ENCODE data around the gene SMARCD1.

SMARCD1 gene

GRCh38 chr12:50050410-50051098 lies 34.6 kb upstream of the SMARCD1 start:
- in situ Hi-C loops (cut with HindIII; ENCODE audit: low pct_unique_long_range_greater_than_20kb, low sequenced_read_pairs): no loop called here
- no peak for DNase-seq (ENCODE audit: low read depth in 1 of 2, low spot score in 1 of 2)
- TF ChIP-seq JUND (IDR thresholded peaks at IDR 0.05; ENCODE audit: low read depth): no peak

- DNase-seq (ENCODE audit: low read depth in 1 of 2, low spot score in 1 of 2): no peak
- in situ Hi-C loops (cut with HindIII; ENCODE audit: low pct_unique_long_range_greater_than_20kb, low sequenced_read_pairs): no loop called here
These were observed 33.9 kb upstream of the SMARCD1 start for GRCh38 chr12:50051101-50051806.

GRCh38 chr12:50052544-50052943 lies 32.6 kb upstream of the SMARCD1 start:
- no peak for TF ChIP-seq JUND (IDR thresholded peaks at IDR 0.05; ENCODE audit: low read depth)
- in situ Hi-C loops (cut with HindIII; ENCODE audit: low pct_unique_long_range_greater_than_20kb, low sequenced_read_pairs): no loop called here
- no peak for DNase-seq (ENCODE audit: low read depth in 1 of 2, low spot score in 1 of 2)

More at GRCh38 chr12:50051101-50051806, 33.9 kb upstream of the SMARCD1 start:
- TF ChIP-seq JUND (IDR thresholded peaks at IDR 0.05; ENCODE audit: low read depth): no peak

- DNase-seq (ENCODE audit: low read depth in 1 of 2, low spot score in 1 of 2): no peak
- TF ChIP-seq JUND (IDR thresholded peaks at IDR 0.05; ENCODE audit: low read depth): no peak
- in situ Hi-C loops (cut with HindIII; ENCODE audit: low pct_unique_long_range_greater_than_20kb, low sequenced_read_pairs): no loop called here
These were observed 32.2 kb upstream of the SMARCD1 start for GRCh38 chr12:50052964-50053363.

GRCh38 chr12:50053583-50053982 lies 31.6 kb upstream of the SMARCD1 start:
- in situ Hi-C loops (cut with HindIII; ENCODE audit: low pct_unique_long_range_greater_than_20kb, low sequenced_read_pairs): no loop called here
- TF ChIP-seq JUND (IDR thresholded peaks at IDR 0.05; ENCODE audit: low read depth): no peak
- no peak for DNase-seq (ENCODE audit: low read depth in 1 of 2, low spot score in 1 of 2)

GRCh38 chr12:50055831-50056638 lies 29.1 kb upstream of the SMARCD1 start:
- TF ChIP-seq JUND (IDR thresholded peaks at IDR 0.05; ENCODE audit: low read depth): no peak
- in situ Hi-C loops (cut with HindIII; ENCODE audit: low pct_unique_long_range_greater_than_20kb, low sequenced_read_pairs): no loop called here
- DNase-seq (ENCODE audit: low read depth in 1 of 2, low spot score in 1 of 2): peak; percentile 73 to 89

GRCh38 chr12:50056639-50056976 lies 28.5 kb upstream of the SMARCD1 start:
- no peak for TF ChIP-seq JUND (IDR thresholded peaks at IDR 0.05; ENCODE audit: low read depth)
- no peak for DNase-seq (ENCODE audit: low read depth in 1 of 2, low spot score in 1 of 2)

GRCh38 chr12:50057000-50057841 lies 27.9 kb upstream of the SMARCD1 start, which contains the start of gene ASIC1:
ASIC1 (plus strand) TSS chr12:50057596; CDS start chr12:50058767, 1,171 bp downstream.
- in situ Hi-C loops (cut with HindIII; ENCODE audit: low pct_unique_long_range_greater_than_20kb, low sequenced_read_pairs): no loop called here
- no peak for TF ChIP-seq JUND (IDR thresholded peaks at IDR 0.05; ENCODE audit: low read depth)
- DNase-seq (ENCODE audit: low read depth in 1 of 2, low spot score in 1 of 2): peak; percentile 86 to 96

More at GRCh38 chr12:50056639-50056976, 28.5 kb upstream of the SMARCD1 start:
- in situ Hi-C loops (cut with HindIII; ENCODE audit: low pct_unique_long_range_greater_than_20kb, low sequenced_read_pairs): no loop called here

GRCh38 chr12:50057896-50058670 lies 27.1 kb upstream of the SMARCD1 start:
- no peak for TF ChIP-seq JUND (IDR thresholded peaks at IDR 0.05; ENCODE audit: low read depth)
- peak in 1 of 2 experiments; percentile 46 for DNase-seq (ENCODE audit: low read depth in 1 of 2, low spot score in 1 of 2)
- in situ Hi-C loops (cut with HindIII; ENCODE audit: low pct_unique_long_range_greater_than_20kb, low sequenced_read_pairs): no loop called here

GRCh38 chr12:50058743-50059312 lies 26.3 kb upstream of the SMARCD1 start:
- no peak for TF ChIP-seq JUND (IDR thresholded peaks at IDR 0.05; ENCODE audit: low read depth)
- no peak for DNase-seq (ENCODE audit: low read depth in 1 of 2, low spot score in 1 of 2)
- in situ Hi-C loops (cut with HindIII; ENCODE audit: low pct_unique_long_range_greater_than_20kb, low sequenced_read_pairs): no loop called here
